ENCODE results near the gene PLET1. TPM values are rescaled to one million over a fixed set of nuclear protein-coding genes. Genes with fewer than 3 reads are reported as not detected.

Gene PLET1
- total RNA-seq, 3 donors from 2014 or later (not counting 1 experiment from before 2014, with no cell fraction given), result not detected

DNA sequence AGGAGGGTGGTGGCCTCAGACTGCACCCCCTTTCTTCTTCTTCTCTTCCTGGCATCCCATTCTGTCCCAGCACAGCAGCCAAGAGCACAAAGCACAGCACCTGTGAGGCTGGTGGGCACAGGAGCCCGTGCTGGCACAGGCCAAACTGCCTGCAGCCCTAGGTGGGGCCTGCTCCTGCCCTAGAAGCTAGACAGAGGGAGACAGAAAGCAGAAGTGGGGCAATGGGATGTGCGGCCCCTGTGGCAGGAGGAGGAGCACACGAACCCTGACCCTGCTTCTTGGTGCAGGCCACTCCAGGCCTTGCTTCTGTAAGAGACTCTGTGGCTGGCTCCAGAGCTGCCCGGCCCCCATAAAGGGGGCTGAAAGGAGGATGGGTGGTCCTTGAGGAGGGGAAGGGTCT is 38.4 kb downstream of the PLET1 start:
- no peaks in the 10 kb centered on the region for H3K9me3 Mint-ChIP-seq
- no peaks in the 10 kb centered on the region for H3K27me3 Mint-ChIP-seq (ENCODE audit: low read depth in 2 of 2)
- no peaks in the 10 kb centered on the region for H3K36me3 Mint-ChIP-seq
- 58% methylated on average over 4 of the region's 4 CpGs for WGBS (ENCODE audit: insufficient coverage)
- Histone ChIP-seq H3K27me3 (ENCODE audit: control insufficient read depth, insufficient read depth, low read length) (no peaks in the 10 kb centered on the region), H3K9me3 (ENCODE audit: control insufficient read depth, insufficient read depth, low read length) (no peaks in the 10 kb centered on the region), H3K4me1 (ENCODE audit: control insufficient read depth, insufficient read depth, low read length) (peaks cover 13% of the 10 kb centered on the region), H3K27ac (ENCODE audit: low read length) (no peak overlapping the region), H3K36me3 (ENCODE audit: control insufficient read depth, insufficient read depth, low read length) (no peaks in the 10 kb centered on the region), H3K4me3 (ENCODE audit: low read length) (no peak overlapping the region)
- DNase-seq, result no peak
- intact Hi-C loops (cut with micrococcal nuclease), result loop anchor here (10.0 kb wide), 1 partner anchor 232 kb away; no protein-coding TSS in a partner anchor
- no peak overlapping the region for H3K4me3 Mint-ChIP-seq
- TF ChIP-seq, protein P1, sequence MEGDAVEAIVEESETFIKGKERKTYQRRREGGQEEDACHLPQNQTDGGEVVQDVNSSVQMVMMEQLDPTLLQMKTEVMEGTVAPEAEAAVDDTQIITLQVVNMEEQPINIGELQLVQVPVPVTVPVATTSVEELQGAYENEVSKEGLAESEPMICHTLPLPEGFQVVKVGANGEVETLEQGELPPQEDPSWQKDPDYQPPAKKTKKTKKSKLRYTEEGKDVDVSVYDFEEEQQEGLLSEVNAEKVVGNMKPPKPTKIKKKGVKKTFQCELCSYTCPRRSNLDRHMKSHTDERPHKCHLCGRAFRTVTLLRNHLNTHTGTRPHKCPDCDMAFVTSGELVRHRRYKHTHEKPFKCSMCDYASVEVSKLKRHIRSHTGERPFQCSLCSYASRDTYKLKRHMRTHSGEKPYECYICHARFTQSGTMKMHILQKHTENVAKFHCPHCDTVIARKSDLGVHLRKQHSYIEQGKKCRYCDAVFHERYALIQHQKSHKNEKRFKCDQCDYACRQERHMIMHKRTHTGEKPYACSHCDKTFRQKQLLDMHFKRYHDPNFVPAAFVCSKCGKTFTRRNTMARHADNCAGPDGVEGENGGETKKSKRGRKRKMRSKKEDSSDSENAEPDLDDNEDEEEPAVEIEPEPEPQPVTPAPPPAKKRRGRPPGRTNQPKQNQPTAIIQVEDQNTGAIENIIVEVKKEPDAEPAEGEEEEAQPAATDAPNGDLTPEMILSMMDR (IDR thresholded peaks at IDR 0.05), result no peak
- H3K27ac Mint-ChIP-seq, result no peak overlapping the region
- H3K4me1 Mint-ChIP-seq, result peaks cover 7 to 15% of the 10 kb centered on the region in 2 donors
- ATAC-seq, result no peak

DNA sequence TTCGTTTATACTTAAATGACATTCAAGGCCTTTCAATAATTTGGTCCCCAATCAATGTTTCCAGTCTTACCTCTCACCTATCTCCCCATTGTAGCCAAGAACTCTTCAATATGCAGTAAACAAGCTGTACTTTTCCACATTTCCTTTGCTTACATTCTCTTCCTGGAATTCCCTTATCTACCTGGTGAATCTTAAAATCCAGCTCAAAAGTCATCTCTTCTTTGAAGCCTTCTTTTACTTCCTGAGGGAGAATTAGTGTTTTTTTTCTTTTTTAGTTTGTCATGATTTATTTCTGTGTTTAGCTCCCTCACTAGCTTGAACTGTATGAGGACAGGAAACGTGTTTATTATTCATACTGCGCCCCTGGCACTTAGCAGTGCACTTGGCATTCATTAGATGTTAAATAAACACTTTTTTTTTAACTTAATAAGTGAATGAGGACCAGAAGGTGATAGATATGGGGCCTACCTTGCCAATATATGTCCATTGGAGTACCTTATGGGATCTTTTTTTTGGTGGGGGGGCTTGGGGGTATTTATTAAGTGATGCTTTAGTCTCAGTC is 39.3 kb downstream of the PLET1 start:
- no peak overlapping the region for H3K27ac ChIP-seq (ENCODE audit: low read length)
- H3K4me1 Mint-ChIP-seq, result peaks cover 0 to 6% of the 10 kb centered on the region in 2 donors
- H3K27me3 ChIP-seq (ENCODE audit: control insufficient read depth, insufficient read depth, low read length), result no peaks in the 10 kb centered on the region
- no peak overlapping the region for H3K27ac Mint-ChIP-seq
- H3K4me3 Mint-ChIP-seq, result no peak overlapping the region
- no peaks in the 10 kb centered on the region for H3K27me3 Mint-ChIP-seq (ENCODE audit: low read depth in 2 of 2)
- DNase-seq (no peak), ATAC-seq (no peak)
- no peaks in the 10 kb centered on the region for H3K9me3 ChIP-seq (ENCODE audit: control insufficient read depth, insufficient read depth, low read length)
- intact Hi-C loops (cut with micrococcal nuclease), result loop anchor here (2.0 to 10.0 kb wide), 2 partner anchors 233 to 333 kb away; no protein-coding TSS in a partner anchor
- 95% methylated on average over 2 of the region's 3 CpGs for WGBS (ENCODE audit: insufficient coverage)
- peaks cover 7% of the 10 kb centered on the region for H3K4me1 ChIP-seq (ENCODE audit: control insufficient read depth, insufficient read depth, low read length)
- no peaks in the 10 kb centered on the region for H3K36me3 Mint-ChIP-seq
- no peaks in the 10 kb centered on the region for H3K36me3 ChIP-seq (ENCODE audit: control insufficient read depth, insufficient read depth, low read length)
- no peaks in the 10 kb centered on the region for H3K9me3 Mint-ChIP-seq
- TF ChIP-seq, protein P1 (IDR thresholded peaks at IDR 0.05), result no peak
- no peak overlapping the region for H3K4me3 ChIP-seq (ENCODE audit: low read length)

DNA sequence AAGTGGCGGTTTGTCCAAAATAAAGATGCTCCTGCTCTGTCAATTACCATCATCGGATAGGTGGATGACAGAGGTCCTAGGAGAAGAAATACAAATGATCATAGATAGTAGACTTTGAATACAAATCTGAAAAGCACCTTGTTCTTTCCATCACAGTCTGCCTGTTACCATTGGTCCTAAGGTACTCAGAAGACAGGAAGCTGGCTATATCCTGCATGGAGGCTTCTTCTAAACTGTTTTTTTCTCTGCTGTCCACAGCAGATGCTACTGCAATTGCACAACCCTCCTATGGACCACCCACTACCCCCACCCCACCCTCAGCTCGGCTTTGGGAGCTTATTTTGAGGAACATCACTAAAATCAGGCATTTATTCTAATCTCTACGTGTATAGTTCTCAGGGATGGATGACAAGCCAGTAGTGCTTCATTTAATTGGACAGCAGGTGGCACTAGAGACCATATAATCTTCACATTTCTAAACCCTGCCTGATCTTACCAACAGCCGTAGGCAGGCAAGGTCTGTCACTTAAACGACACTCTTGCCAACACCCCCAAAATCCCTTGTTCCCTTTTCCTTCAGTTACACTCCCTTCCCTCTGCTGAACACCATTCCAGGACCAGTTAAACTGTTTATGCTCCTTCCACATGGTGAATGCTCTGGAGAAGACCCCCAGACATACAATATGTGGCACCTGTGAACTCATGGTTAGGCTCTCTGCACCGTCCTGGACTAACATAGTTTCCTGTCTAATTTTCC is 41.0 kb downstream of the PLET1 start:
- Histone ChIP-seq H3K27me3 (ENCODE audit: control insufficient read depth, insufficient read depth, low read length) (no peaks in the 10 kb centered on the region), H3K4me3 (ENCODE audit: low read length) (no peak overlapping the region), H3K27ac (ENCODE audit: low read length) (no peak overlapping the region), H3K36me3 (ENCODE audit: control insufficient read depth, insufficient read depth, low read length) (no peaks in the 10 kb centered on the region), H3K4me1 (ENCODE audit: control insufficient read depth, insufficient read depth, low read length) (no peaks in the 10 kb centered on the region), H3K9me3 (ENCODE audit: control insufficient read depth, insufficient read depth, low read length) (no peaks in the 10 kb centered on the region)
- TF ChIP-seq, protein P1 (IDR thresholded peaks at IDR 0.05), result peak; percentile 82
- no peaks in the 10 kb centered on the region for H3K27me3 Mint-ChIP-seq (ENCODE audit: low read depth in 2 of 2)
- intact Hi-C loops (cut with micrococcal nuclease), result loop anchor here (1.0 to 10.0 kb wide), 4 partner anchors 61 to 1070 kb away; no protein-coding TSS in a partner anchor
- WGBS (ENCODE audit: insufficient coverage), result 36% methylated on average over 7 of the region's 7 CpGs
- H3K36me3 Mint-ChIP-seq, result no peaks in the 10 kb centered on the region
- no peak overlapping the region for H3K27ac Mint-ChIP-seq
- H3K4me1 Mint-ChIP-seq, result peaks cover 0 to 6% of the 10 kb centered on the region in 2 donors
- no peak overlapping the region for H3K4me3 Mint-ChIP-seq
- H3K9me3 Mint-ChIP-seq, result no peaks in the 10 kb centered on the region
- ATAC-seq (peak; percentile 97 to 100 (median 100)), DNase-seq (peak in 1 of 2 donors; percentile 91)
